CD4-positive, alpha-beta T cell treated with Interleukin-12 subunit alpha and Interleukin-12 subunit beta, for 1 hour (primary cell): ENCODE measurements around the gene COLEC12.

Experiments
- DNase-seq: peaks from one replicate; pipeline ENCODE4 v3.0.0-alpha.2; 2020

COLEC12 gene

DNA sequence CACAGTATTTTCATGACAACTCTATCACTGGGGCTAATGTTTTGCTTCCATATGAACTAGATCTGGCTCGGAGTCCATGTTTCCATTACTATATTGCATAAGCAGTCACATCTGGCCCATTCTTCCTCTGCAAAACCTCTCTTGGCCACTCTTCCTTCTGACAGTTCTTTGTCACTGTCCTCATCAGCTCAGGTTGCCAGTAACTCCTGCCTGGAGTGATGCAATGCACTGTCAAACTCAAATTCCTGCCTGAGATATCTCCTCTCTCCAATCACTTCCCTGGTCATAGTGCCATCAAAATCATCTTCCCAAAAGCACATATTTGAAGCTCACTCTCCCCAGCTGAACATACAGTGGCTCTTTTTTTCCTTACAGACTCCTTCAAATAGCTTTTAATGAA is 66.1 kb downstream of the COLEC12 start:
- no peak for DNase-seq

GRCh38 chr18:433960-434359 is 66.5 kb downstream of the COLEC12 start:
- no peak for DNase-seq

DNA sequence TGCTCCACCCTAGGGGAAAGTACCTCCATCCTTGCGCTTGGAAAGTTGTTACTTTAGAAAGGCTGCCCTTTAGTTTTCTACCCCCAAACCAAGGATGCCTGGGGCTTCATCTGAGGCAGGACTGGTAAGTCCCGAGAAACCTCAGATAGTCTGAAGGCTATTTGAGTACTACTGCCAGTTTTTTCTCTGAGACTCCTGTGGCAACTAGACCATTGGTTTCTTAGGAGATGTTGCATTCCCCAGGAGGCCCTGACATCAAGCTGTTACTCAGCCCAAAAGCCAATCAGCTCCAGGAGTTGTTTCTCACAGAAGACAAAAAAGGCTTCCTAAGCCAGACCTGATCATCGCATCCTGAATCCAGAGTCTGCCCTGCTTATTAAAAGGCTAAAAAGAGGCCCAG is 67.2 kb downstream of the COLEC12 start:
- no peak for DNase-seq

GRCh38 chr18:432791-433190 is 67.7 kb downstream of the COLEC12 start:
- no peak for DNase-seq

DNA sequence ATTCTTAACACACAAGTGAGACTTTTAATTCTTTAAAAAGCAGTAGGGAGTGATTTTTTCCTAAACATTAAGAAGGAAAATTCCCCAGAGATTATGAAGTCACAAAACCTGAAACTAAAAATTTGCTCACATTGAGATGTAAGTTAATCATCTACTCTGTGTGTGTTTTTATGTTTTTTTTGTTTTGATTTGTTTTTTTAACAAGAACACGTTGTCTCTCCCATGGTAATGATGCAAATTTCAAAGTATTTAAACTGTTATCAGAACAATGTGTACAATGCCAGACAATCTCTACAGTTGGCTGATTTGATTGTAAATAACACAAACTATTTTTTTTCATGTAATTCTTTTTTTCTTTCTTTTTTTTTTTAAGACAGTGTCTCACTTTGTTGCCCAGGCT is 71.5 kb downstream of the COLEC12 start:
- no peak for DNase-seq

GRCh38 chr18:427005-427404 is 73.5 kb downstream of the COLEC12 start:
- no peak for DNase-seq

- no peak for DNase-seq
These were observed 75.3 kb downstream of the COLEC12 start for GRCh38 chr18:425106-425745.

DNA sequence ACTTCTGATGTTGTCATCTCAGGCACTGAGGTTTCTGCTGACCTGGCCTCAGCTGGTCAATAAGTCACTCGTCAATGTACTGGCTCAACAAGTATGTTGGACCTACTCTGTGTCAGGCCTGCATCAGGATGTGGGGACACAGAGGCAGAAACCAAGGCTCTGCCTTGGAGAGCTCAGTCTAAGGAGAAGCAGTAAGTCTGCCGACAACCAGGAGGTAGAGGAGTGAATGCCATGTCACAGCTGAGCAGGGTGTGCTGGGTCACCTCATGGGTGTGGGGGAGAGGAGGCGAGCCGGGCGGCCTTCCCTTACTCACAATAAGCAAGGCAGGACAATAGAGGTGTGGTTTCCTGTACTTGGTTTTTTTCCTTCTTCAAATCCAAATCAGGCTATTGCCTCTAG is 75.8 kb downstream of the COLEC12 start:
- DNase-seq = no peak

GRCh38 chr18:424071-424661 is 76.3 kb downstream of the COLEC12 start:
- no peak for DNase-seq

- no peak for DNase-seq
These were observed 77.5 kb downstream of the COLEC12 start for GRCh38 chr18:422966-423365.

DNA sequence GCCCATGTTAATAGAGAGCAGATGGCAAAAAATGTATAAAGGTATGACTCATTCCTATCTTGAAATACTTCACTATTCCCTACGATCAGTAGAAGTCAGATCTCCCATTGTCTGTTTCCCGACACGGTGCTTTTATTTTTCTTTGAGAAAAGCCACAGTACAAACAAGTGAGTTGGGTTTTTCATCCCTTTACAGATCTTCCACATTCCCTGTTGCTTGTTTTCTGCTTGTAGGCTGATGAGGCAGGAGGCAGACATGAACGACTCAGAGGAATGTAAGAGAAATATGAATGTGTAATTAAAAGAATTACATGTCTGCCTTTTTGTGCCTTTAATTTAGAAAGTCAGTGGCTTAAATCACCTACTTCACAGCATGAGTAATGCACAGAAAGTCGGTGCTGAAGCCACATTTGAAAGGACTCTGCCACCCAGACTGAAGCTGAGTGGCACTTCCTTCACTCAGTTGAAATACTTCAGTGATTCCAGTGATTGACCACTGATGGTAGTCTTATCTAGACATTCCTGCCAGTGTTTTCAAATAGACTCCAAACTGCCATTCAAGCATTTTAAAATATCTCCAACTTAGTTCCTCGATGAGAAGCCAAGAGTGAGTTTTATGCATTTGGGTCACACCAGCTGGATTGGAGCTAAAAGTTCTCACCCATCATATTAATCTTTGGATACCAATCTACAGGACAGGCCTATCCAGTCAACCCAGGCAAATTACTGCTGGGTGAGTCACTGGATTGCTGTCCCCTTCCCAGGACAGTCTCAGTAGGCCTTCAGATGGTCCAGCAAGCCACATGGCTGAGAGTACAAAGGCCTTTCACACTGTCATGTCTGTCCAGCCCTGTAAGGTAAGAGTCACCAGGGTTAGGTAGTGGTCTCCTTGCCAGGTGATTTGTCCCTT is 79.0 kb downstream of the COLEC12 start:
- no peak for DNase-seq

DNA sequence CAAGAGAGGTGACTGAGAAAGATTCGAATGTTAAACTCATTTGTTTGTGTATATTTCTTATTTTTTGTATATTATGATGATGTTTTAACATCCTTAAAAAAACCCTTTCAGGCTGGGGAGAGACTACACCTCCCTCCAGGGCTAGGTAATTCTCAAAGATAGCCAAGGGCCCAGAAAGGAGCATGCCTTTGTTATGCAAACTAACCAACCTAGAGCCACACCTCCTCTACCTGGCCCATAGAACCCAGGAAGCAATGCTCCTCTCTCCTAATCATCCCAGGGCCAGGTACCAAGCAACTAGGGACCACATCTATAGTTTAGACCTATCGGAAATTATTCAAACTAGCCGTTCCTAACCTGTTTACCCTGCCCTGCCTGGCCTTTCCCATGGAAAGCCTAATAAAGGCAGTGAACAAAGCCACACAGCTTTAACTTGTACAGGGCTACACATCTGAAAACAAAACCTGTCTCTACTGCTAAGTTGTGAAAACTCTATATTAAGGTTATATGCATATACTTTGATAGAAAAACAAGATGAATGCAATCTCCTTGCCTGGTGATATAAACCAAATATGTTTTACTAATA is 79.7 kb downstream of the COLEC12 start:
- DNase-seq = no peak

DNA sequence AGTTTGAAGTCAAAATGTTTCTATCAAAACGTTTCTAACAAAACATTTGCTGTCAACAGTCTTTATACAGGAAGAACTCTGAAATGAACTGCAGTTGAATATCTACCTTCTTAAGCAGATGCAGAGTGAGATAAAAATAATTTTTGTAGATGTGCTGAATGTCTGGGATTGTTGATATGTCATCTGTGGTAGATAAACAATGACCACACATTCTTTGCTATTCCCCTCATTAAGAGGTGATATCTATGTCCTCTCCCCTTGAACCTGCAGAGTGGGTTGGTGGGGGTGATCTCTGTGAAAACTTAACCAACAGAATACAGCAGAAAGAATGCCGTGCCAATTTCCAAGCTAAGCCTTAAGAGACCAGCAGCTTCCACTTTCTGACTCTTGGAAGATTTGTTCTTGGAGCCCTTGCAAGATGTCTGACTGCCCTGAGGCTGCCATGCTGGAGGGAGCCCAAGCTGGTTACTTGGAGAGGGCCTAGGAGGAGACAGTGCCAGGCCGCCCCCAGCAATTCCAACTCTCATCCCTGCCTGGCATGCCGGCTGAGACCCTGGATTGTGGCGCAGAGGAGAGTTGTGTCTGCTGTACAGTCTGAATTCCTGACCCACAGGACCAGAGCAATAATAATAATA is 80.8 kb downstream of the COLEC12 start:
- DNase-seq = no peak

GRCh38 chr18:417495-417894 is 83.0 kb downstream of the COLEC12 start:
- DNase-seq = no peak

DNA sequence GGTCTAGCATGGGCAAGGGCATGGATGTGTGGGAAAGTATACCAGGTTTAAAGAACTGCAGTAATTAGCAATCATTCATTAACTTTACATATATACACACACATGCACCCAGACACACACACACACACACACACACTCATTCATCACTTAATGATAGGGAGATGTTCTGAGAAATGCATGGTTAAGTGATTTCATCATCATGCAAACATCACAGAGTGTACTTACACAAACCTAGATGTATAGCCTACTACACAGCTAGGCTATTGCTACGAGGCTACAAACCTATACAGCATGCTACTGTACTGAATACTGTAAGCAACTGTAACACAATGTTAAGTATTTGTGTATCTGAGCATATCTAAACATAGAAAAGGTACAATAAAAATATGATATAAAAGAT is 83.6 kb downstream of the COLEC12 start:
- no peak for DNase-seq

- DNase-seq = no peak
These were observed 84.6 kb downstream of the COLEC12 start for GRCh38 chr18:415617-416612.

DNA sequence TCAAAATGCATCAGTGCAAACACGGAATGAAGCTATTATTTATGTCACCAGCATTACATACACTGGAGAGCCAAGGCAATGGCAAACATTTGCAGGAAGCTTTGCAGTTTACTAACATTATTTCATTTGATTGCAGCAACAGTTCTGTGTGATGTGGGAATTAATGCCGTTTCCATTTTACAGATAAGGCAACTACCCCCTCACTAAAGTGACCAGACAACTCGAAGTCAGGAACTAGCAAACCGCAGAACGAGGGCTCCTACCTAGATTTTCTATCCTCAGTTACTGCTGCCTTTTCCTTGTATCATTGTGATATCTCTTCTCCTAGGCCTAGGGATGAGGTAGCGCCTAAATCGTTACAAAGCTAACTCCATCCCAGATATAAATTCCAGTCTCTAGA is 85.5 kb downstream of the COLEC12 start:
- no peak for DNase-seq

DNA sequence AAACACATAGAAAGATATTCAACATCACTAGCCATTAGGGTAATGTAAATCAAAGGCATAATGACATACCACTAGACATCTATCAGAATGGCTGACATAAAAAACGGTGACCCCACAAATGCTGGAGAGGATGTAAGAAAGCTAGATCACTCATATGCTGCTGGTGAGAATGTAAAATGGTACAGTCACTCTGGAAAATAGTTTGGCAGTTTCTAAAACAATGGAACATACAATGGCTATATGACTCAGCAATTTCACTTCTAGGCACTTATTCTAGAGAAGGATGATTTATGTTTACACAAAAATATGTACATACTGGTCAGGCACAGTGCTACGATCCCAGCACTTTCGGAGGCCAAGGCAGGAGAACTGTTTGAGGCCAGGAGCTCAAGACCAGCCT is 87.3 kb downstream of the COLEC12 start:
- DNase-seq = no peak

DNA sequence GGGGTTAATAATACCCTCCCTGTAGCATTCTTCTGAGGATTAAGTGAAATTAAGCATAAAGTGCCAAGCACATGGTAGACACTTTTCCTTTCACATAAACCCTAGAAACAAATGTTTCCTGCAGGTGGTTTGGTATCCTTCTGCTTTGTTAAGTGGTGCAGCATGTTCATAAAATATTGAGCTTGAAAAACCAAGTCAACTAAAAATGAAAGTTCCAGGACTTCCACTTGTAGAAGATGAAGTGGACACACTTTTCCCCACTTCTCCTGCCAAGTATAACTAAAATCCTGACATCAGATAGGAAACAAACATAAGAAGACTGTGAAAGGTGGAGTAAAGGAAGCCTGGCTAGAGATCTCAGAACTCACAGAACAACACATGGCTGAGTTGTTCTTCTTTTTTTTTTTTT is 90.5 kb downstream of the COLEC12 start:
- DNase-seq = no peak

DNA sequence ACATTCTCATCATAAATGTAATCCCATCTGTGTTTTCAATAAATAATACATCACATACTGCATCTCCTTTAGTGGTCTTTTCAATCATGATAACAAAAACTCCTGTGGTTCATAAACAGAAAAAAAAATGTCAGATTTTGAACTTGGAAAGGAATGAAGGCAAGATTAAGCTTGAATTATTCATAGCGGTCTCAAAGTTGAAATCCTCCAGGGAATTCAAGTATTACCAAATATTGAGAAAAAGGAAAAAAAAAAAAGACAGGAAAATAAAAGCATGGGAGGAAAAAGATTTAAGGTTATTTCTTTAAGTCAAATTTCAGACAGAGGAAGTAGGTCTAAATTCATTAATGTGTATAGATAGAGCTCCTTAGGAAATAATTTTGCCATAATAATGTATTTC is 92.1 kb downstream of the COLEC12 start:
- DNase-seq = no peak

DNA sequence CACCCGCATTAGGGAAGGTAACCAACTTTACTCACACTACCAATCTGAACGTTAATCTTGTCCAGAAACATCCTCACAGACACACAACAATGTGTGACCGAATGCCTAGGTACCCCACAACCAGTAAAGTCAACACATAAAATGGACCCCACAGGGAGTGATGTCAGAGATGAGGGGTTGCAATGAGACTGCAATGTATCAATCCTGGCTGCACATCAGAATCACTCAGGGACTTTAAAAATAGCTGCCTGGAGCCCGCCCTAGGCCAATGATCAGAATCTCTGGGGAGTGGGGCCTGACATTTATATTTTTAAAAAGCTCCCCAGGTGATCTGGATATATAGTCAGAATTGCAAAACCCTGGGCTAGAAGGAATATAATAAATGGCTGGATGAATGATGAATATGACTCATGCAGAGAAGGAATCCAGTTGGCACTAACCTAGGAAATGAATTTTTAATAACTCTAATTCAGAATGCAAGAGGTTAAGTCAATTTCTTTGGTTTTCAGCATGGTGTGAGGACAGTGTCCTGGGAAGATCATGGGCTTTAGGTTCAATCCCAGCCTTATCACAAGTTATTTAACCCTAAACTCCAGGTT is 92.8 kb downstream of the COLEC12 start:
- DNase-seq = no peak

- no peak for DNase-seq
These were observed 93.3 kb downstream of the COLEC12 start for GRCh38 chr18:407191-407590.
